Loucy (cell line): Measurements from ENCODE around the gene CYP2A13.

Source experiments
- EZH2phosphoT487 ChIP-seq: fragments of 200-600 bp; IDR thresholded peaks from 2 replicates; pipeline ENCODE4 v1.6.1; 2018; ENCODE audit warnings: antibody characterized with exemption, mild to moderate bottlenecking, moderate library complexity, borderline replicate concordance
- TF ChIP-seq, protein P1 (sequence below): fragments of 200-600 bp; sonication (generic); conservative IDR thresholded peaks from 2 replicates; pipeline ENCODE4 v1.5.1; 2014; ENCODE audit warnings: mild to moderate bottlenecking, antibody characterized with exemption, low read length

DNA sequence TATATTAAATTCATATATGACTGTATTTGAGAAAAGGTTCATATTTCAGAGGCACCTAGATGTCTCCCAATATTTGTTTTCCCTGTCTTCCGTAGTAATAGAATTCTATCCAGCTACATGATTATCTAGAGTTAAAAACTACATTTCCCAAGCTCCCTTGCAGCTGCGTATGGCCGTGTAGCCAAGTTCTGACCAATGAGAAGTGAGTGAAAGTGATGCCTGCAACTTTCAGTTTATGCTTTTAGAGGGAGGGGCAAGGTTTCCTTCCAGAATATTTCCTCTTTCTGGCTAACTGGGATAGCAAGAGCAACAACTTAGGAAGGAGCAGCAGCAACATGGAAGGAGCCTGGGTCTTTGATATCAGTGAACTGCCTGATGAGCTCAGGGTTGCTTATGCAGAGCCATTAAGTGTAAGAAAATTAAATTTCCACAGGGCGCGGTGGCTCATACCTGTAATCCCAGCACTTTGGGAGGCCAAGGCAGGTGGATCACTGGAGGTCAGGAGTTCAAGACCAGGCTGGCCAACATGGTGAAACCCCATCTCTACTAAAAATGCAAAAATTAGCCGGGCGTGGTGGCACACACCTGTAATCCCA lies 23.2 kb upstream of the CYP2A13 start:
- TF ChIP-seq, protein P1, sequence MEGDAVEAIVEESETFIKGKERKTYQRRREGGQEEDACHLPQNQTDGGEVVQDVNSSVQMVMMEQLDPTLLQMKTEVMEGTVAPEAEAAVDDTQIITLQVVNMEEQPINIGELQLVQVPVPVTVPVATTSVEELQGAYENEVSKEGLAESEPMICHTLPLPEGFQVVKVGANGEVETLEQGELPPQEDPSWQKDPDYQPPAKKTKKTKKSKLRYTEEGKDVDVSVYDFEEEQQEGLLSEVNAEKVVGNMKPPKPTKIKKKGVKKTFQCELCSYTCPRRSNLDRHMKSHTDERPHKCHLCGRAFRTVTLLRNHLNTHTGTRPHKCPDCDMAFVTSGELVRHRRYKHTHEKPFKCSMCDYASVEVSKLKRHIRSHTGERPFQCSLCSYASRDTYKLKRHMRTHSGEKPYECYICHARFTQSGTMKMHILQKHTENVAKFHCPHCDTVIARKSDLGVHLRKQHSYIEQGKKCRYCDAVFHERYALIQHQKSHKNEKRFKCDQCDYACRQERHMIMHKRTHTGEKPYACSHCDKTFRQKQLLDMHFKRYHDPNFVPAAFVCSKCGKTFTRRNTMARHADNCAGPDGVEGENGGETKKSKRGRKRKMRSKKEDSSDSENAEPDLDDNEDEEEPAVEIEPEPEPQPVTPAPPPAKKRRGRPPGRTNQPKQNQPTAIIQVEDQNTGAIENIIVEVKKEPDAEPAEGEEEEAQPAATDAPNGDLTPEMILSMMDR = no peak
- TF ChIP-seq EZH2phosphoT487 = no peak
